Liver (tissue), 9 donors: ENCODE data around the gene TMCO1. TPM values are rescaled to one million over a fixed set of nuclear protein-coding genes. Genes with fewer than 3 reads are reported as not detected.

Experiments
- DNase-seq: peaks from one replicate; pipeline ENCODE4 v3.0.0-alpha.2; 2017; ENCODE audit warnings: low spot score
- H3K27ac ChIP-seq, 2 donors: one replicate each; pipeline ENCODE4 v1.7.0; 2013; ENCODE audit warnings: inconsistent platforms in 2 of 2, low read length in 2 of 2, control low read depth in 1 of 2, low read depth in 1 of 2, mild to moderate bottlenecking in 1 of 2
- H3K27me3 ChIP-seq, 4 donors: one replicate each; pipeline versions ENCODE4 v1.6.1 to v1.7.0; 2013; ENCODE audit warnings: low read length in 3 of 4, inconsistent platforms in 1 of 4, mild to moderate bottlenecking in 1 of 4, moderate library complexity in 1 of 4; ENCODE audit not compliant: control insufficient read depth in 4 of 4, insufficient read depth in 4 of 4
- H3K36me3 ChIP-seq, 4 donors: one replicate each; pipeline versions ENCODE4 v1.6.1 to v1.7.0; 2013; ENCODE audit warnings: low read length in 3 of 4, mild to moderate bottlenecking in 3 of 4, low read depth in 1 of 4, moderate library complexity in 1 of 4; ENCODE audit not compliant: control insufficient read depth in 4 of 4, insufficient read depth in 3 of 4
- H3K4me1 ChIP-seq, 4 donors: one replicate each; pipeline versions ENCODE4 v1.6.1 to v1.7.0; 2013; ENCODE audit warnings: low read length in 3 of 4, mild to moderate bottlenecking in 3 of 4, moderate library complexity in 1 of 4; ENCODE audit not compliant: control insufficient read depth in 4 of 4, insufficient read depth in 4 of 4
- H3K4me3 ChIP-seq, 3 donors: one replicate each; pipeline versions ENCODE4 v1.6.1 to v1.7.0; 2013; ENCODE audit warnings: low read length in 3 of 3, control low read depth in 1 of 3, low read depth in 1 of 3, mild to moderate bottlenecking in 1 of 3
- H3K9ac ChIP-seq, 2 donors: one replicate each; pipeline ENCODE4 v1.7.0; 2013; ENCODE audit warnings: low read length in 2 of 2, mild to moderate bottlenecking in 2 of 2, moderate library complexity in 2 of 2, control low read depth in 1 of 2, low read depth in 1 of 2
- H3K9me3 ChIP-seq, 4 donors: one replicate each; pipeline versions ENCODE4 v1.6.1 to v1.7.0; 2013; ENCODE audit warnings: low read length in 3 of 4; ENCODE audit not compliant: control insufficient read depth in 4 of 4
- ATF3 ChIP-seq: IDR thresholded peaks from 2 replicates; pipeline ENCODE4 v1.6.1; 2016; ENCODE audit warnings: antibody characterized with exemption
- CTCF ChIP-seq: fragments of 150-350 bp; IDR thresholded peaks from 2 replicates; pipeline ENCODE4 v1.5.1; 2017; ENCODE audit warnings: improper control_type of control experiment, low read depth, low read length; ENCODE audit not compliant: missing input control
- EGR1 ChIP-seq, 2 donors: IDR thresholded peaks; 2 replicates each; pipeline ENCODE4 v1.6.1; 2016 to 2018; ENCODE audit warnings: antibody characterized with exemption in 2 of 2, low read depth in 2 of 2
- FOXA1 ChIP-seq: IDR thresholded peaks from 2 replicates; pipeline ENCODE4 v1.6.1; 2016; ENCODE audit warnings: antibody characterized with exemption
- FOXA2 ChIP-seq: IDR thresholded peaks from 2 replicates; pipeline ENCODE4 v1.6.1; 2016; ENCODE audit warnings: antibody characterized with exemption
- GABPA ChIP-seq, 2 donors: IDR thresholded peaks in 1 of 2; conservative IDR thresholded peaks in 1 of 2; 2 replicates each; pipeline ENCODE4 v1.6.1; 2016; ENCODE audit warnings: antibody characterized with exemption in 2 of 2, mild to moderate bottlenecking in 1 of 2, moderate library complexity in 1 of 2
- HNF4A ChIP-seq, 2 donors: conservative IDR thresholded peaks; 2 replicates each; pipeline ENCODE4 v1.6.1; 2016; ENCODE audit warnings: antibody characterized with exemption in 2 of 2, mild to moderate bottlenecking in 2 of 2
- HNF4G ChIP-seq: IDR thresholded peaks from 2 replicates; pipeline ENCODE4 v1.6.1; 2016; ENCODE audit warnings: antibody characterized with exemption
- JUND ChIP-seq, 2 donors: IDR thresholded peaks; 2 replicates each; pipeline ENCODE4 v1.6.1; 2016; ENCODE audit warnings: antibody characterized with exemption in 2 of 2
- MAX ChIP-seq: IDR thresholded peaks from 2 replicates; pipeline ENCODE4 v1.6.1; 2016; ENCODE audit warnings: antibody characterized with exemption
- NR2F2 ChIP-seq: IDR thresholded peaks from 2 replicates; pipeline ENCODE4 v1.6.1; 2016; ENCODE audit warnings: antibody characterized with exemption
- RAD21 ChIP-seq, 2 donors: IDR thresholded peaks; 2 replicates each; pipeline ENCODE4 v1.6.1; 2016; ENCODE audit warnings: antibody characterized with exemption in 2 of 2, mild to moderate bottlenecking in 2 of 2
- RXRA ChIP-seq, 2 donors: IDR thresholded peaks; 2 replicates each; pipeline ENCODE4 v1.6.1; 2017 to 2018; ENCODE audit warnings: antibody characterized with exemption in 2 of 2, mild to moderate bottlenecking in 1 of 2
- SP1 ChIP-seq: IDR thresholded peaks from 2 replicates; pipeline ENCODE4 v1.6.1; 2018; ENCODE audit warnings: antibody characterized with exemption, mild to moderate bottlenecking
- TAF1 ChIP-seq: conservative IDR thresholded peaks from 2 replicates; pipeline ENCODE4 v1.6.1; 2016; ENCODE audit warnings: antibody characterized with exemption, mild to moderate bottlenecking
- YY1 ChIP-seq: IDR thresholded peaks from 2 replicates; pipeline ENCODE4 v1.6.1; 2016; ENCODE audit warnings: antibody characterized with exemption, mild to moderate bottlenecking
- WGBS: extraction: QIAGEN DNeasy Blood & Tissue Kit; methylation state at CpG from one replicate; pipeline ENCODE4 v1.1.7; 2013; 5-methylcytosine and 5-hydroxymethylcytosine counted together
- polyA plus RNA-seq, 2 donors: library from polyadenylated mRNA; stranded (reverse) in 1 of 2; unstranded in 1 of 2; fragments of 200-250 nt in 1 of 2; fragments of >200 nt in 1 of 2; fragmentation: Nextera tagmentation in 1 of 2; extraction: Ambion mirVana in 1 of 2; gene quantifications; one replicate each; pipeline versions ENCODE4 v1.2.1 to v1.2.3, GENCODE V29; 2013 to 2015
- total RNA-seq, 2 donors: library from RNA; depleted of rRNA; stranded (reverse); fragments of >200 nt; gene quantifications; one replicate each; pipeline ENCODE4 v1.2.3, GENCODE V29; 2014
- TF ChIP-seq, protein P1 (sequence below): IDR thresholded peaks from 2 replicates; pipeline ENCODE4 v1.6.1; 2016; ENCODE audit warnings: antibody characterized with exemption
- TF ChIP-seq, protein P2 (sequence below): IDR thresholded peaks from 2 replicates; pipeline ENCODE4 v1.6.1; 2016; ENCODE audit warnings: antibody characterized with exemption, mild to moderate bottlenecking
- donor health status: healthy.
- donor health status: healthy.
- donor health status: healthy.
- donor health status: healthy.
- donor health status: healthy.

The TMCO1 gene
- total RNA-seq = 10 to 100 TPM; 53.8 to 55.1 TPM
- polyA plus RNA-seq = 100 to 1,000 TPM in 1 of 2 donors, 10 to 100 TPM in 1; 87.4 to 170 TPM

- under 1% methylated on average over 56 of the region's 56 CpGs for WGBS
- TF ChIP-seq, protein P1, sequence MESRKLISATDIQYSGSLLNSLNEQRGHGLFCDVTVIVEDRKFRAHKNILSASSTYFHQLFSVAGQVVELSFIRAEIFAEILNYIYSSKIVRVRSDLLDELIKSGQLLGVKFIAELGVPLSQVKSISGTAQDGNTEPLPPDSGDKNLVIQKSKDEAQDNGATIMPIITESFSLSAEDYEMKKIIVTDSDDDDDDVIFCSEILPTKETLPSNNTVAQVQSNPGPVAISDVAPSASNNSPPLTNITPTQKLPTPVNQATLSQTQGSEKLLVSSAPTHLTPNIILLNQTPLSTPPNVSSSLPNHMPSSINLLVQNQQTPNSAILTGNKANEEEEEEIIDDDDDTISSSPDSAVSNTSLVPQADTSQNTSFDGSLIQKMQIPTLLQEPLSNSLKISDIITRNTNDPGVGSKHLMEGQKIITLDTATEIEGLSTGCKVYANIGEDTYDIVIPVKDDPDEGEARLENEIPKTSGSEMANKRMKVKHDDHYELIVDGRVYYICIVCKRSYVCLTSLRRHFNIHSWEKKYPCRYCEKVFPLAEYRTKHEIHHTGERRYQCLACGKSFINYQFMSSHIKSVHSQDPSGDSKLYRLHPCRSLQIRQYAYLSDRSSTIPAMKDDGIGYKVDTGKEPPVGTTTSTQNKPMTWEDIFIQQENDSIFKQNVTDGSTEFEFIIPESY = peak; percentile 100
- TF ChIP-seq YY1 (peak; percentile 96), FOXA1 (no peak), JUND (IDR thresholded peaks at IDR 0.05) (peak in 1 of 2 donors; percentile 27), HNF4G (no peak), CTCF (peak; percentile 10), MAX (peak; percentile 81), HNF4A (conservative IDR thresholded peaks at IDR 0.05) (peak; percentile 82), RAD21 (IDR thresholded peaks at IDR 0.05) (peak; percentile 46 to 60), ATF3 (no peak), TAF1 (peak; percentile 82), EGR1 (IDR thresholded peaks at IDR 0.05; ENCODE audit: low read depth in 2 of 2) (peak in 1 of 2 donors; percentile 41), FOXA2 (no peak), GABPA (IDR thresholded peaks at IDR 0.05 in 1 of 2, conservative IDR thresholded peaks at IDR 0.05 in 1 of 2) (peak; percentile 99 to 100), NR2F2 (peak; percentile 60), RXRA (IDR thresholded peaks at IDR 0.05) (peak; percentile 48 to 59), SP1 (peak; percentile 76)
- TF ChIP-seq, protein P2, sequence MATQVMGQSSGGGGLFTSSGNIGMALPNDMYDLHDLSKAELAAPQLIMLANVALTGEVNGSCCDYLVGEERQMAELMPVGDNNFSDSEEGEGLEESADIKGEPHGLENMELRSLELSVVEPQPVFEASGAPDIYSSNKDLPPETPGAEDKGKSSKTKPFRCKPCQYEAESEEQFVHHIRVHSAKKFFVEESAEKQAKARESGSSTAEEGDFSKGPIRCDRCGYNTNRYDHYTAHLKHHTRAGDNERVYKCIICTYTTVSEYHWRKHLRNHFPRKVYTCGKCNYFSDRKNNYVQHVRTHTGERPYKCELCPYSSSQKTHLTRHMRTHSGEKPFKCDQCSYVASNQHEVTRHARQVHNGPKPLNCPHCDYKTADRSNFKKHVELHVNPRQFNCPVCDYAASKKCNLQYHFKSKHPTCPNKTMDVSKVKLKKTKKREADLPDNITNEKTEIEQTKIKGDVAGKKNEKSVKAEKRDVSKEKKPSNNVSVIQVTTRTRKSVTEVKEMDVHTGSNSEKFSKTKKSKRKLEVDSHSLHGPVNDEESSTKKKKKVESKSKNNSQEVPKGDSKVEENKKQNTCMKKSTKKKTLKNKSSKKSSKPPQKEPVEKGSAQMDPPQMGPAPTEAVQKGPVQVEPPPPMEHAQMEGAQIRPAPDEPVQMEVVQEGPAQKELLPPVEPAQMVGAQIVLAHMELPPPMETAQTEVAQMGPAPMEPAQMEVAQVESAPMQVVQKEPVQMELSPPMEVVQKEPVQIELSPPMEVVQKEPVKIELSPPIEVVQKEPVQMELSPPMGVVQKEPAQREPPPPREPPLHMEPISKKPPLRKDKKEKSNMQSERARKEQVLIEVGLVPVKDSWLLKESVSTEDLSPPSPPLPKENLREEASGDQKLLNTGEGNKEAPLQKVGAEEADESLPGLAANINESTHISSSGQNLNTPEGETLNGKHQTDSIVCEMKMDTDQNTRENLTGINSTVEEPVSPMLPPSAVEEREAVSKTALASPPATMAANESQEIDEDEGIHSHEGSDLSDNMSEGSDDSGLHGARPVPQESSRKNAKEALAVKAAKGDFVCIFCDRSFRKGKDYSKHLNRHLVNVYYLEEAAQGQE = no peak
- H3K27me3 ChIP-seq = no peaks in the 10 kb centered on the region
Observed at GRCh38 chr1:165768513-165769394, at the start of gene TMCO1. TMCO1 (minus strand) TSS chr1:165768868; CDS start chr1:165768751, 117 bp downstream.

More at GRCh38 chr1:165768513-165769394, at the start of gene TMCO1:
- peak; percentile 89 for DNase-seq
- Histone ChIP-seq H3K4me3 (peak within 1 kb of the TSS; percentile 82 to 97 (median 93)), H3K9me3 (no peaks in the 10 kb centered on the region), H3K4me1 (peaks cover 9 to 25% (median 16%) of the 10 kb centered on the region in 4 donors), H3K36me3 (peaks cover 0 to 19% (median 16%) of the 10 kb centered on the region in 4 donors), H3K27ac (peak within 1 kb of the TSS; percentile 87 to 88), H3K9ac (peak within 1 kb of the TSS; percentile 73 to 95)
